Immature natural killer cell (primary cell): Measurements from ENCODE around the gene STOML1. TPM values are rescaled to one million over a fixed set of nuclear protein-coding genes. Genes with fewer than 3 reads are reported as not detected.

Experiments used
- DNase-seq, 3 donors: peaks; one replicate each; pipeline ENCODE4 v3.0.0; 2022; ENCODE audit warnings: mixed read lengths in 1 of 3
- H3K27ac Mint-ChIP-seq, 6 donors: one replicate each; pipeline ENCODE4 v1.8.0; 2020; ENCODE audit warnings: mixed read lengths in 6 of 6, mild to moderate bottlenecking in 5 of 6, inconsistent platforms in 4 of 6, moderate library complexity in 3 of 6
- H3K27me3 Mint-ChIP-seq, 3 donors: one replicate each; pipeline ENCODE4 v1.8.0; 2020 to 2021; ENCODE audit warnings: low read depth in 3 of 3, mild to moderate bottlenecking in 3 of 3, mixed read lengths in 3 of 3, moderate library complexity in 3 of 3, inconsistent platforms in 1 of 3
- H3K36me3 Mint-ChIP-seq, 3 donors: one replicate each; pipeline ENCODE4 v1.8.0; 2020; ENCODE audit warnings: mixed read lengths in 3 of 3, inconsistent platforms in 2 of 3, mild to moderate bottlenecking in 2 of 3
- H3K4me1 Mint-ChIP-seq, 2 donors: one replicate each; pipeline ENCODE4 v1.8.0; 2020; ENCODE audit warnings: inconsistent platforms in 2 of 2, mild to moderate bottlenecking in 2 of 2, mixed read lengths in 2 of 2, moderate library complexity in 1 of 2
- H3K4me3 Mint-ChIP-seq, 5 donors: one replicate each; pipeline ENCODE4 v1.8.0; 2020; ENCODE audit warnings: mild to moderate bottlenecking in 5 of 5, mixed read lengths in 5 of 5, inconsistent platforms in 3 of 5, moderate library complexity in 3 of 5
- H3K9me3 Mint-ChIP-seq, 6 donors: one replicate each; pipeline ENCODE4 v1.8.0; 2020; ENCODE audit warnings: mild to moderate bottlenecking in 6 of 6, mixed read lengths in 6 of 6, inconsistent platforms in 4 of 6, moderate library complexity in 3 of 6
- polyA plus RNA-seq, 3 donors: library from polyadenylated mRNA; unstranded; fragments of 300-500 nt; fragmentation: Illumina TruSeq; gene quantifications; one replicate each; pipeline ENCODE4 v1.2.3, GENCODE V29; 2021

Gene STOML1, protein sequence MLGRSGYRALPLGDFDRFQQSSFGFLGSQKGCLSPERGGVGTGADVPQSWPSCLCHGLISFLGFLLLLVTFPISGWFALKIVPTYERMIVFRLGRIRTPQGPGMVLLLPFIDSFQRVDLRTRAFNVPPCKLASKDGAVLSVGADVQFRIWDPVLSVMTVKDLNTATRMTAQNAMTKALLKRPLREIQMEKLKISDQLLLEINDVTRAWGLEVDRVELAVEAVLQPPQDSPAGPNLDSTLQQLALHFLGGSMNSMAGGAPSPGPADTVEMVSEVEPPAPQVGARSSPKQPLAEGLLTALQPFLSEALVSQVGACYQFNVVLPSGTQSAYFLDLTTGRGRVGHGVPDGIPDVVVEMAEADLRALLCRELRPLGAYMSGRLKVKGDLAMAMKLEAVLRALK
- 10 to 100 TPM; 12.7 to 17.4 (median 13.2) TPM for polyA plus RNA-seq

DNA sequence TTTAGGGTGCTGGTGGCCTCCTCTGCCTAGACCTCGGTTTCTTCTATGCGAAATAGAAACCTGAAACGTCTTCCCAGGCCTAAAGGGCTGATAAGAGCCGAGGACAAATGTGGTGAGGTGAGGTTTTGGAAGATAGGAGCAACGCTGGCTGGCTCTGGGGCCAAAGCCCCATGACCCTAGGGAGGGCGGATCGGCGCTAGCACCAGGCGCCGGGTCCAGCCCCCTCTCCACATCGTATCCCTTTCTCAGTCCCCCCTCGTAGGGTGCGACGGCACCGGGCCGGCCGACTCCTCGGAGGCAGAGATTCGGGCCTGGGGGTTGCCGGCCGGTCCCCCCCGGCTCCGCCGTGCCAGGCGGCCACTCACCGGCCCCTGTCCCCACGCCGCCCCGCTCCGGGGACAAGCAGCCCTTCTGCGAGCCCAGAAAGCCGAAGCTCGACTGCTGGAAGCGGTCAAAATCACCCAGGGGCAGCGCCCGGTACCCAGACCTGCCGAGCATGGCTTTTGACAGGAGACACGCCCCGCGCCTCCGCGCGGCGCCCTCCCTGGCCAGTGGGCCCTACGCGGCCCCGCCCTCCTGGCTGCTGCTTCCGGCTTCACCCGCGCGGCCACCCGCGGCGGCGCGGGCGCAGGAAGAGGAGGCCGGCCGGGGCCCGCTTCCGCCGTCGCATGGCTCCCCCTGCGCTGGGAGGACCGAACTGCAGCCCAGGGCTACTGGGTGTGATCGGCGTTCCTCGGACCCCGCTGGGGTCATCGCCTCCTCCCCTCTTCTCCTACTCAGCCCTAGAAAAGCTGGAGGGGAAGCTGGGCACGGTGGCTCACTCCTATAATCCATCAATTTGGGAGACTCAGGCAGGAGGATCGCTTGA, at the start of gene STOML1:
Gene STOML1 (minus strand): TSS at position 570 of the 868 bp plus-strand sequence. CDS start 72 bp downstream, at position 498.
- Mint-ChIP-seq H3K27ac (peak within 1 kb of the TSS in 5 of 6 donors; percentile 34 to 76 (median 50)), H3K4me1 (peaks cover 42 to 51% of the 10 kb centered on the region in 2 donors), H3K9me3 (no peaks in the 10 kb centered on the region), H3K4me3 (peak within 1 kb of the TSS; percentile 80 to 97 (median 82)), H3K27me3 (peaks cover 2 to 4% (median 2%) of the 10 kb centered on the region in 3 donors), H3K36me3 (peaks cover 0 to 5% (median 0%) of the 10 kb centered on the region in 3 donors)
- DNase-seq = peak; percentile 91 to 94 (median 93)

DNA sequence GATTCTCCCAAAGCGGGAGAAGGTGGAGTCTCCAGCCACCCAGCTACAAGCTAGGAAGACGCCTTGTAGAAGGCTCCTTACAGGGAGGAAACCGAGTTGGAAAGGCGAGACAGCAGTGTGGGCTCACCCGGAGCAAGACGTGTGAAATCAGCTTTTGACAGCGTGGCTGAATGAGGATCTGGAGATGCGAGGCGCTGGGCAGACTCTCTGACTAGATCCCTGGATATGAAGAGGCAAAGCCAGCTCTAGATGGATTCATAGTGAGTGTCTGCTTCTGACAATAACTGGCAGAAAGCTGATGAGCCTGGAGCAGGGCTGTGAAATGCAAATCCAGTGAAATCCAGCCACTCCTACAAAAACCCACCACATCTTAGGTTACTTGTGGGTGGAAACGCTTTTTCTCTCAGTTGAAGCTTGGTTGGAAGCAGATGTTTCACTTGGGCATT, 49.2 kb upstream of the STOML1 start:
- Mint-ChIP-seq H3K4me3 (no peak overlapping the region), H3K27ac (no peak overlapping the region), H3K27me3 (peaks cover 0 to 2% (median 0%) of the 10 kb centered on the region in 3 donors), H3K9me3 (no peaks in the 10 kb centered on the region), H3K36me3 (peaks cover 0 to 20% (median 8%) of the 10 kb centered on the region in 3 donors), H3K4me1 (peaks cover 0 to 2% of the 10 kb centered on the region in 2 donors)
- DNase-seq = no peak

- Mint-ChIP-seq H3K36me3 (peaks cover 0 to 29% (median 8%) of the 10 kb centered on the region in 3 donors), H3K4me1 (peaks cover 0 to 2% of the 10 kb centered on the region in 2 donors), H3K9me3 (no peaks in the 10 kb centered on the region), H3K27ac (no peak overlapping the region), H3K27me3 (peaks cover 0 to 2% (median 0%) of the 10 kb centered on the region in 3 donors), H3K4me3 (no peak overlapping the region)
- no peak for DNase-seq
Measured at GRCh38 chr15:74040109-74040850, 48.2 kb upstream of the STOML1 start.

GRCh38 chr15:74039656-74040010, 47.5 kb upstream of the STOML1 start:
- H3K4me3 Mint-ChIP-seq = no peak overlapping the region

DNA sequence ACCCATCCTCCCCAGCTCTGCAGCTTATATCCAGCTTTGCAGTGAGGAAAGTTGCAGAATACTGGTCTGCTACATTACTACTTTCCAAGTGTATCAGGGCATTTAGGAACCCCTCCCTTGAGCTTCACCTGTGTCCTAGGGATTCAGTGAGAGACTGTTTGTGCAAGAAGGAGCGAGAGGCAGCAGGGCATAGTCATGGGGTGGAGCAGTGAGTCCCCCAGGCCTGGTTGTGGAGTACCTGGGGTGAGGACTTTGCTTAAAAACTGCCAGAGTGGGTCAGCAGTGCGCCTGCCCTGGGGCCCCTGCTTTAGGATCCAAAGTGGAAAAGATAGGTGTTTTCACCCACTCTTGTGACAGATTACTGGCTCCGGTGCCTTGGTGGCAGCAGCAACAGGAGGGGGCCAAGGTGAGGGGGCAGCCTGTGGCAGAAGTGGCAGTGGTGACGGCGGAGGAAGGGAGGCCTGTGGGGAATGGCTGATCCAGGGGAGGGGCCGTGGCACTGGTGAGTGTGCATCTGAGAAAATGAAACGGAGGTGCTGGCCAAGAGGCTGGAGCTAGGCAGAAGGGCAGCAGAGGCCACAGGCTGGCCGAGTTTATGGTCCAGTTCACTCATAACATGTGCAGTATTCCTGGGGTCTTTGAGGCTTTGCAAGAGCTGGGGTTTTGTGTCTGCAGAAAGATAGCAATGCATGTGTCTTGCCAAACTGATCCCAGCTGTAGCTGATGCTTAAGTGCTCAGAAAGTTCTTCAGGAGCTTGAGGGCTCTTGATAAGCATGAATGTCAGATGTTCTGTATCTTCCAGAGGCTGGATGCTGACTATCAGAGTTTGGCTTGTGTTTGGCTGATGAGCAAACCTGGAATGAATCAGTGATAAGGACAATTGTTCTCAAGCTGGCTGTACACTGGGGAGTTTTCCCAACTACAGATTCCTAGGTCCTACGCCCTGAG, 46.9 kb upstream of the STOML1 start:
- peaks cover 0 to 2% (median 0%) of the 10 kb centered on the region in 3 donors for H3K27me3 Mint-ChIP-seq
- no peaks in the 10 kb centered on the region for H3K9me3 Mint-ChIP-seq
- H3K4me1 Mint-ChIP-seq = peaks cover 0 to 2% of the 10 kb centered on the region in 2 donors
- peak overlapping the region in 1 of 6 donors; percentile 19 for H3K27ac Mint-ChIP-seq
- H3K4me3 Mint-ChIP-seq = no peak overlapping the region
- DNase-seq = no peak
- peaks cover 3 to 35% (median 8%) of the 10 kb centered on the region in 3 donors for H3K36me3 Mint-ChIP-seq

More at GRCh38 chr15:74039656-74040010, 47.5 kb upstream of the STOML1 start:
- H3K9me3 Mint-ChIP-seq = no peaks in the 10 kb centered on the region
- H3K27ac Mint-ChIP-seq = no peak overlapping the region
- peaks cover 0 to 29% (median 8%) of the 10 kb centered on the region in 3 donors for H3K36me3 Mint-ChIP-seq
- peaks cover 0 to 2% (median 0%) of the 10 kb centered on the region in 3 donors for H3K27me3 Mint-ChIP-seq
- H3K4me1 Mint-ChIP-seq = peaks cover 0 to 2% of the 10 kb centered on the region in 2 donors
- no peak for DNase-seq

DNA sequence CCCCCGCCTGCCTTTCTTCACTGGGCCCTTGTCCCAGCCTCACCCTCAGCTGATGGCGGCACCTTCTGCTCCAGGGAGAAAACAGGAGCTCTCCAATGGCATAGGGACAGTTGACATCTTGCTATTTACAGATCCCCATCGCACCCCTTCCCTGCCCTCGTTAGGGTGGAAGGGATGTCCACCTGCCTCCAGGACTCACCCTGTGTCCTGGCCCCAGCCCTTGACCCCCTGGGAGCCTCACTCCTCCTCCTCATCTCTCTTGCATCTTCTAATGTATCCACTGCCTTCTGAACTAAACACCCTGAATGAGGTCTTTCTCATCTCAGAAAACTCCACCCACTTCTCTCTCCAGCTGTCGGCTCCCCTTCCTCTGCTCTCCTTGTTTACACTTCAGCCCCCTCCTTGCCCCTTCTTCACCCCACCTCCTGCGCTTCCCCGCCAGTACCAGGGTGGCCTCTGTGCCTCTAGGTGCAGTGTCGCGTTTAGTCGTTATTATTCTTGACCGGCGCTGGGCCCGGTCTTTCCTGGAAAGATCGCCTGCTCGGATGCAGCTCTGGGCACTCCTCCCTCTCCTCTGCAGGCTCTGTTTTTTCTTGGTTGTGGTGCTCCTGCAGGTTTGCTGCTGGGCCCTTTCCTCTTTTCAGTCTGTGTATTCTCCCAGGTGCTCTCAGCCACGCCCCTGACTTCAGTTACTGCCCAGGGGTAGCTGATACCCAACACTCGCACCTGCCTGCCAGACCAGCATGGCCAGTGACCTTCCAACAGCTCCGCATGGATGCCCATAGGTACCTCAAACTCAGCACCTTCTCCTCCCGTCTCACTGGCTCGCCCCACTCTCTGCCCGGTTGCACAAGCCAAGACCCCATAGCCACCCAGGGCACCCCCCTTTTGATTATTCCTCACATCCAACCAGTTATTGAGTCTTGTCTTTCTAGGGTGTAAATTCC, 45.3 kb upstream of the STOML1 start:
- Mint-ChIP-seq H3K27me3 (peaks cover 0 to 2% (median 0%) of the 10 kb centered on the region in 3 donors), H3K36me3 (peaks cover 7 to 37% (median 8%) of the 10 kb centered on the region in 3 donors), H3K27ac (no peak overlapping the region), H3K4me3 (no peak overlapping the region), H3K4me1 (peaks cover 0 to 2% of the 10 kb centered on the region in 2 donors), H3K9me3 (no peaks in the 10 kb centered on the region)
- DNase-seq = no peak

- H3K27ac Mint-ChIP-seq = no peak overlapping the region
- H3K4me3 Mint-ChIP-seq = no peak overlapping the region
- peaks cover 8 to 42% (median 12%) of the 10 kb centered on the region in 3 donors for H3K36me3 Mint-ChIP-seq
- peaks cover 0 to 2% of the 10 kb centered on the region in 2 donors for H3K4me1 Mint-ChIP-seq
- no peaks in the 10 kb centered on the region for H3K9me3 Mint-ChIP-seq
- H3K27me3 Mint-ChIP-seq = peaks cover 0 to 4% (median 0%) of the 10 kb centered on the region in 3 donors
- no peak for DNase-seq
Measured at GRCh38 chr15:74036271-74037170, 44.4 kb upstream of the STOML1 start.

GRCh38 chr15:74035121-74036017, 43.3 kb upstream of the STOML1 start:
- peaks cover 8 to 40% (median 15%) of the 10 kb centered on the region in 3 donors for H3K36me3 Mint-ChIP-seq
- H3K27me3 Mint-ChIP-seq = peaks cover 0 to 4% (median 0%) of the 10 kb centered on the region in 3 donors
- DNase-seq = no peak
- no peak overlapping the region for H3K27ac Mint-ChIP-seq
- no peak overlapping the region for H3K4me3 Mint-ChIP-seq
- no peaks in the 10 kb centered on the region for H3K4me1 Mint-ChIP-seq
- no peaks in the 10 kb centered on the region for H3K9me3 Mint-ChIP-seq

DNA sequence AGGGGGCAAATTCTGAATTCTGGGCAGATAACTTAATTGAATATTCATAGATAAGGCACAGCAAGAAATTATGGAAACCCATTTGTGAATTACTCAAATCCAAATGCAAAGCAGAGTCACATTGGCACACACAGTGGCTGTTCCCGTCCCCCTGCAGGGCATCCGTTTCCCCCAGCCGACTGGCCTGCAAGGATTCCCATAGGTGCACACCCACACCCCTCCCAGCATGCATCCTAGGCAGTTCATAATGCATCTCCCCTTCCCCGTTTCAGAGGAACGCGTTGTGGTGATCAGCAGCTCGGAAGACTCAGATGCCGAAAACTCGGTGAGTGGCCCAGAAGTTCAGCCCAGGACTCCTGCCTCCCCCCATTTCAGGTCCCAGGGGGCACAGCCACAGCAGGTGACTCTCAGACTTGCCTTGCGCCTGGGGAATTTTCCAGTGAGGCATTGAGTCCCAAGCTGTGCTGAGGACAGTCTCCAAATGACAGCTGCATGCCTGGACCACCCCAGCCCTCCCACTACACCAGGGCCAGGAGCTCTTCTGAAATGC, 42.2 kb upstream of the STOML1 start:
- H3K4me3 Mint-ChIP-seq = no peak overlapping the region
- H3K9me3 Mint-ChIP-seq = no peaks in the 10 kb centered on the region
- DNase-seq = no peak
- H3K36me3 Mint-ChIP-seq = peaks cover 8 to 40% (median 15%) of the 10 kb centered on the region in 3 donors
- peak overlapping the region in 2 of 6 donors; percentile 19 to 28 for H3K27ac Mint-ChIP-seq
- no peaks in the 10 kb centered on the region for H3K4me1 Mint-ChIP-seq
- H3K27me3 Mint-ChIP-seq = peaks cover 0 to 4% (median 0%) of the 10 kb centered on the region in 3 donors
